IPS-20b (cell line): ENCODE measurements around the gene EIPR1.

ENCODE experiments used
- H3K27ac ChIP-seq: one replicate; pipeline ENCODE4 v1.5.1; 2013; ENCODE audit warnings: low read length
- H3K27me3 ChIP-seq: 2 replicates; pipeline ENCODE4 v1.6.1; 2013; ENCODE audit warnings: mild to moderate bottlenecking, low read length, inconsistent platforms; ENCODE audit not compliant: insufficient read depth
- H3K36me3 ChIP-seq: 2 replicates; pipeline ENCODE4 v1.6.1; 2013; ENCODE audit warnings: low read depth, mild to moderate bottlenecking, inconsistent platforms, low read length, moderate library complexity; ENCODE audit not compliant: insufficient read depth
- H3K4me1 ChIP-seq: 2 replicates; pipeline ENCODE4 v1.6.1; 2013; ENCODE audit warnings: mild to moderate bottlenecking, control low read depth, inconsistent platforms, low read length, moderate library complexity; ENCODE audit not compliant: insufficient read depth
- H3K4me3 ChIP-seq: 2 replicates; pipeline ENCODE4 v1.5.1; 2013; ENCODE audit warnings: mild to moderate bottlenecking, low read length, inconsistent platforms
- H3K9ac ChIP-seq: 2 replicates; pipeline ENCODE4 v1.6.1; 2013; ENCODE audit warnings: low read depth, mild to moderate bottlenecking, inconsistent platforms, low read length, moderate library complexity
- H3K9me3 ChIP-seq: 2 replicates; pipeline ENCODE4 v1.6.1; 2013; ENCODE audit warnings: mild to moderate bottlenecking, low read depth, low read length, inconsistent platforms; ENCODE audit not compliant: insufficient read depth

Gene EIPR1

DNA sequence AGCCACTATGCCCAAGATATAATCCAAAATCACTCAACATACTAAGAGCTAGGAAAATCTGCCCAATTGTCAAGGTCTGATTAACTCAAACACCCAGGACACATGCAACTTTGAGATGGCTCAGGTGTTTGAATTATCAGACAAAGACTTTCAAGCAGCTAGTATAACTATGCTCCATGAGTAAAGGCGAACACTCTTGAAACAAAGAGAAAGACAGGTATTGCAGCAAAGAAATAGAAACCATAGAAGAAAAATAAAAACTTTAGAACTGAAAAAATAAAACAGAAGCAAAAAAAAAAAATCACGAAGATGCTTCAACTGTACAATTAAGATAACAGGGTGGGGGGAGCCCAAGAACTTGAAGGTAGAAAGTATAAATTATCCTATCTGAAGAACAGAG lies 214.2 kb downstream of the EIPR1 start:
- no peak overlapping the region; the same call in 1 of the 2 replicates for H3K4me3 ChIP-seq
- H3K4me1 ChIP-seq: peaks cover 5% of the 10 kb centered on the region; the same call in 1 of the 2 replicates
- H3K9me3 ChIP-seq: peaks cover 15% of the 10 kb centered on the region
- no peak overlapping the region for H3K27ac ChIP-seq
- H3K9ac ChIP-seq: no peak overlapping the region
- H3K36me3 ChIP-seq: no peaks in the 10 kb centered on the region
- H3K27me3 ChIP-seq: no peaks in the 10 kb centered on the region

DNA sequence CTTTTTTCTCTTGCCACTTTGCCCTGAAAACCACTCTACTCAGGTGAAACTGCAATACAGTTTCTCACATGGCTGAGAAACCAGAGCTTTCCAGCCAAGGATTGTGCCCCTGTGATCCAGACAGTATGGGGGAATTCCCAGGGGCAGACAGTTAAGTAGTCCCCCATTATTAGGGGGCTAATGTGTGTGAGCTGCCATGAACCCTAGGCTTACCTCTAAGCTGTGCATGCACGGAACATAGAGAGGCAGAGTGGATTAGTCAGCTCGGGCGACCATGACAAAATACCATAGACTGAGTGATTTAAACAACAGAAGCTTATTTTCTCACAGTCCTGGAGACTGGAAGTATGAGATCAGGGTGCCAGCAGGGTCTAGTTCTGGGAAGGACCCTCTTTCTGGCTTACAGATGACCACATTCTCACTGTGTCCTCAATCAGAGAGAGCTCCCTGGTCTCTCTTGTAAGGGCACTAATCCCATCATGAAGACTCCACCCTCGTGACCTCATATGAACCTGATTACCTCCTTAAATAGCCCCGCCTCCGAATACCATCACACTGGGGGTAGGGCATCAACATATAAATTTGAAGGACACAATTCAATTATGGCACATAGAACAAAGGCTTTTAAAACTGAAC lies 215.1 kb downstream of the EIPR1 start:
- H3K4me3 ChIP-seq: no peak overlapping the region
- no peaks in the 10 kb centered on the region for H3K4me1 ChIP-seq
- peaks cover 15% of the 10 kb centered on the region for H3K9me3 ChIP-seq
- H3K27ac ChIP-seq: no peak overlapping the region
- no peaks in the 10 kb centered on the region for H3K27me3 ChIP-seq
- no peak overlapping the region for H3K9ac ChIP-seq
- no peaks in the 10 kb centered on the region for H3K36me3 ChIP-seq

DNA sequence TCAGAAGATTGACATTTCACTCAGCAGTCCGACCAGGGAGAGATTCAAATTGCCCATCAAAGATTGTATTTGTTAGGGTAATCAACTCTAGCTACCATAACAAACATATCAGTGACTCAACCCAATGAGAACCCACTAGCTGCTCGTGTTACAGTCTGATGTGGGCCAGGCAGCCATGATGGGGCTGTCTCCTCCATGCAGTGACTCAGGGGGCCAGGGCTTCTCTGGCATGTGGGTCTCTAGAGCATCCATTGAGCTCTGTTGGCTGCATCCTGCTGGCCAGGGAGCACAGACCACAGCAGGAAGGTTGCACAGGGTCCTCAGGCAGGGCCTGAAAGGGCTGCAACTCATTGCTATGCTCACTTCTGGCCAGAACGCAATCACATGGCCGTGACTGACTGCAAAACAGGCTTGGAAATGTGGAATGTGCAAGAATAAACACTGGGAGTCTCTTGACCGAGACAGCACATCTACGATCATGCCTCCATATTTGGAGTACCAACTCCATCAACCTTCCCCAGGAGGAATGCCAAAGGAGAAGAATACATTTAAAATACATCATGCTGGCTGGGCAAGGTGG lies 216.8 kb downstream of the EIPR1 start:
- Histone ChIP-seq H3K4me1 (no peaks in the 10 kb centered on the region), H3K27me3 (no peaks in the 10 kb centered on the region), H3K36me3 (no peaks in the 10 kb centered on the region), H3K9ac (no peak overlapping the region), H3K9me3 (peaks cover 15% of the 10 kb centered on the region), H3K27ac (no peak overlapping the region), H3K4me3 (no peak overlapping the region)

DNA sequence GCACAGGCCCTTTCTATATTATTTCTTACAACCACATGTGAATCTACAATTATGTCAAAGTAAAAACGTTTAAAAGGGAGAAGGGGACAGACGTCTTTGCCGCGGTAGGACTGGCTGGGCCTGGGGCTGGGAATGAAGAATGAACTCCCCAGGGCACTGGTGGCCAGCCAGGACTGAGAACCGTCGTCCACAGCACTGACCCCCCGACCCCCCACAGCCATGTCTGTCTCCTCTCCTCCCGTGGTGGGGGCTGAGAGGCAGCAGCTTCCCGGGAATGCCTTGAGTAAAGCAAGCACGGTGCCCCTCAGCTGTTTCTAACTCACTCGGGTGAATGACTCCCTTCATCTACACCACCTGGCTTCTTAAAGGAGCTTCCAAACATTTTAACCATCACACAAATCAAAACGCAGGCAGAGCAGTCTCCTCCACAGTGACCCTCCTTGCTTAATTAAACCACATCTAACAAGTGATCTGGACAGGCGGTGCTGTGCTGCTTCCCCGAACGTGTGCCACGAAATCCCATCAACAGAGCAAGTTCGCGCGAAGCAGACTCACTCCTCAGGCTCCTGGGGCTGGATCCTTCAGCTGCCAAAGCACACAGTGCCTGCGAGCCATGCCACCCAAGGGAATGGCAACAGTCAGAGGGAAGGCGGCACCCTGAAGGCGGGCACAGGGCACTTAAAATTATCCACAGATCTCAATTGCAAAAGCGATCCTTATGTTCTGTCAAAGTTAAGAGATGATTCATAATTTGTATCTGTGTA lies 217.7 kb downstream of the EIPR1 start:
- peaks cover 15% of the 10 kb centered on the region for H3K9me3 ChIP-seq
- H3K4me1 ChIP-seq: no peaks in the 10 kb centered on the region
- no peaks in the 10 kb centered on the region for H3K36me3 ChIP-seq
- no peaks in the 10 kb centered on the region for H3K27me3 ChIP-seq
- H3K9ac ChIP-seq: no peak overlapping the region
- H3K27ac ChIP-seq: no peak overlapping the region
- H3K4me3 ChIP-seq: no peak overlapping the region

DNA sequence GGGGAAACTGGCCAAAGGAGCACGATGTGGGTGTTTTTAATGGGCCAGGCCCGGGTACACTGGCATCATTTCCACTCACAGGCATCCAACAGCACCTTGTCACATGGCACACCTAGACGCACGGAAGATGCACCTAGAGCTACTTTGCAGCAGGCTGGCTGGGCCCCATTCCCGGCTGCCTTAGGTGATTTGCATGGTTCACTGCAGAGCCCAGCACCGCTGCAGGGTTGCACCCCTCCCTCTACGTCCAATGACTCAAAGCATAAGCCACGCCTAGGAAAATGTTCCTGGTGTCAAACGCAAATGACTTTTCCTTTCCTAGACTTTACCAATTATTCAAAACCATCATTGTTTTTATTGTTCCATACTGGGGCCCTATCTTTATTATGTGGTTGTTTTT lies 222.9 kb downstream of the EIPR1 start:
- Histone ChIP-seq H3K9ac (no peak overlapping the region), H3K4me1 (no peaks in the 10 kb centered on the region), H3K27me3 (no peaks in the 10 kb centered on the region), H3K4me3 (no peak overlapping the region), H3K27ac (no peak overlapping the region), H3K9me3 (no peaks in the 10 kb centered on the region), H3K36me3 (no peaks in the 10 kb centered on the region)

DNA sequence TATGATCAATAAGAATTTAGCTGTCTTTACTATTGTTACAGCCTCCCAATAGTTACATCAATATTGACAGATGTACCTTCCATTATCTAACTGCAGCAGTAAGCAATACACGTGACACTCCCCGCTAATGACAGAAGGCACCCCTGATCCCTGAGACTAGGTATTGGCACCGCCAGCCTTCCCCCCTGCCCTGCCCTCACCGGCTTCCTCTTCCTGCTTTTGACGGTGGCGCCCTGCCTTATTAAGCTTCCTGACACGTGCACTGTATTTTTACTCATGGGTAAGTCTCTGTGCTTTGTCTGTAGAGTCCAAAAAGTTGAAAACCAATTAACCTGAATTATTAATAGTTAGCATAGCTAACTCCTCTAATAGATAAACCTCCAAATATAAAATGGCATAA lies 223.5 kb downstream of the EIPR1 start:
- Histone ChIP-seq H3K9me3 (no peaks in the 10 kb centered on the region), H3K27me3 (no peaks in the 10 kb centered on the region), H3K4me1 (no peaks in the 10 kb centered on the region), H3K27ac (no peak overlapping the region), H3K9ac (no peak overlapping the region), H3K4me3 (no peak overlapping the region), H3K36me3 (no peaks in the 10 kb centered on the region)

DNA sequence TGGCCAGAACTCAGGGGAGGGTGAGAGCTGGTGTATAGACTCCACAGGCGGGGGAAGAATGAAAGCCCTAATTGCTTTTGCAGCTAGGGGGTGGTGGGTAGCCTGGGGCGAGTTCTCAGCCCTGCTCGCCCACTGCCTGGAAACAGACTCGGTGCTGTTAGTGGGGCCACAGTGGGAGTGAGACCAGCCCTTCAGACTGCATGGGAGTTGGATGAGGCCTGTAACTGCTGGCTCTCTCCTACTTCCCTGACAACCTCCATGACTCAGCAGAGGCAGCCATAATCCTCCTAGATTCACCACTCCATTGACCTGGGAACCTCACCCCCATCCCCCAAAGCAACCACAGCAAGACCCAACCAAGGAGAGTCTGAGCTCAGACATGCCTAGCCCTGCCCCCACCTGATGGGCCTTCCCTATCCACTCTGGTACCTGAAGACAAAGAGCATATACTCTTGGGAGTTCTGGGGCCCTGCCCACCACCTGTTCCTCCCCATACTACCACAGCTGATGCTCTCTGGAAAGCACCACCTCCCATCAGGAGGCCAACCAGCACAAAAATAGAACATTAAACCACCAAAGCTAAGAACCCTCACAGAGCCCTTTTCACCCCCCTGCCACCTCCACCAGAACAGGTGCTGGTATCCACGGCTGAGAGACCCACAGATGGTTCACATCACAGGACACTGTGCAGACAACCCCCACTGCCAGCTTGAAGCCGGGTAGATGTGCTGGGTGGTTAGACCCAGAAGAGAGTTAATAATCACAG lies 226.3 kb downstream of the EIPR1 start:
- no peak overlapping the region for H3K27ac ChIP-seq
- H3K4me3 ChIP-seq: no peak overlapping the region
- H3K4me1 ChIP-seq: no peaks in the 10 kb centered on the region
- no peak overlapping the region for H3K9ac ChIP-seq
- H3K36me3 ChIP-seq: no peaks in the 10 kb centered on the region
- H3K9me3 ChIP-seq: no peaks in the 10 kb centered on the region
- no peaks in the 10 kb centered on the region for H3K27me3 ChIP-seq

DNA sequence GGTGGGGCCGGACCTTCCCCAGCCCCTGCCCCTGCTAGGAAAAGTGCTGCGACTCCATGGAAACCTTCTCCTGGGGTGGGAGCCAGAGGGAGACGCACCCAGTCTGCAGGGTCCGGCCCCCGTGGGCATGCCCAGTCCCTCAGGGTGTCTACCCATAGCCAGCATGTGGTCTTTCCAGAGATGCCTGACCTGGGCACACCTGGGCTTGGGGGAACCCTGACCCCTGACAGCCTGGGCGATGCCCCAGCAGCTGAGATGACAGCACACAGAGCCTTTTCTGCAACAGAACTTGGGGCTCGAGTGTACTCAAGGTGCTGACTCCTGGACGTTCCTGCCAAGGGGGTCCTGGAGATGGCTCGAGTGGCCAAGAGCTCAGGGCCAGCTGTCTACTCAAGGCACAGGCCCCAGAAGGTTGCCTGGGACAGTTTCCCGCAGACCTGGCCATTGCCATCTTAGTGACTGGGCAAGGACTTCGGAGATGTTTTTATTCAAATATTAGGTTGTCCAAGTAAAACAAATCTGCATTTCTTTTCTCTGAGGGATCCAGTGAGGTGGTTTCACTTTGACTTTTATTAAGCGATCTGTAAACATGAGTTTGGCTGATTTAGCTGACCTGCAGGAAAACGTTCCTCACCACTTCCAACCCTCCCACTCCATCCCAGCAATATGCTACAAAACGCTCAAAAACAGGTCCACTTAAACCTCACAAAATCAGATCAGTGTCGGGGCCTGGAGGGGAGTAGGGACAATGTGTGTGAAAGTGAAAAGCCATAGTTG lies 228.0 kb downstream of the EIPR1 start:
- H3K27ac ChIP-seq: no peak overlapping the region
- H3K9ac ChIP-seq: no peak overlapping the region
- H3K9me3 ChIP-seq: no peaks in the 10 kb centered on the region
- H3K4me1 ChIP-seq: no peaks in the 10 kb centered on the region
- H3K27me3 ChIP-seq: no peaks in the 10 kb centered on the region
- H3K4me3 ChIP-seq: no peak overlapping the region
- H3K36me3 ChIP-seq: no peaks in the 10 kb centered on the region

DNA sequence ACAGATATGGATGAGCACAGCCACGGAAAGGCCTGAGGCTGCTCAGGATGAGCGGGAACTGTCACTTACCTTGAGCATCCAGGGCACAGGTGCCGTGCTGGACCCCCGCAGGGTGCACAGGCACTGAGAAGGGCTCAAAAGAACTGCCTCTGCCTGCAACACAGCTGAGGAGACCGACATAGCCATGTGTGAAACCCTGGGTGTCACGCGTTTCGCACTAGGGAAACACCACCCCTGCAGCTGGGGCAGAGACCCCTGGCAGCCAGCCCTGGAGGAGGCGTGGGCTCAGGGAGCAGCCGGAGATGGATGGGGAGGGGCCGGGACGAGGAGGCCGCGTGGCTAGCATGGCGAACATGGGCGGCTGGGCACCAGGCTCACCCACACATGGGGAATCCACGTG lies 228.9 kb downstream of the EIPR1 start:
- H3K27ac ChIP-seq: no peak overlapping the region
- no peaks in the 10 kb centered on the region for H3K36me3 ChIP-seq

DNA sequence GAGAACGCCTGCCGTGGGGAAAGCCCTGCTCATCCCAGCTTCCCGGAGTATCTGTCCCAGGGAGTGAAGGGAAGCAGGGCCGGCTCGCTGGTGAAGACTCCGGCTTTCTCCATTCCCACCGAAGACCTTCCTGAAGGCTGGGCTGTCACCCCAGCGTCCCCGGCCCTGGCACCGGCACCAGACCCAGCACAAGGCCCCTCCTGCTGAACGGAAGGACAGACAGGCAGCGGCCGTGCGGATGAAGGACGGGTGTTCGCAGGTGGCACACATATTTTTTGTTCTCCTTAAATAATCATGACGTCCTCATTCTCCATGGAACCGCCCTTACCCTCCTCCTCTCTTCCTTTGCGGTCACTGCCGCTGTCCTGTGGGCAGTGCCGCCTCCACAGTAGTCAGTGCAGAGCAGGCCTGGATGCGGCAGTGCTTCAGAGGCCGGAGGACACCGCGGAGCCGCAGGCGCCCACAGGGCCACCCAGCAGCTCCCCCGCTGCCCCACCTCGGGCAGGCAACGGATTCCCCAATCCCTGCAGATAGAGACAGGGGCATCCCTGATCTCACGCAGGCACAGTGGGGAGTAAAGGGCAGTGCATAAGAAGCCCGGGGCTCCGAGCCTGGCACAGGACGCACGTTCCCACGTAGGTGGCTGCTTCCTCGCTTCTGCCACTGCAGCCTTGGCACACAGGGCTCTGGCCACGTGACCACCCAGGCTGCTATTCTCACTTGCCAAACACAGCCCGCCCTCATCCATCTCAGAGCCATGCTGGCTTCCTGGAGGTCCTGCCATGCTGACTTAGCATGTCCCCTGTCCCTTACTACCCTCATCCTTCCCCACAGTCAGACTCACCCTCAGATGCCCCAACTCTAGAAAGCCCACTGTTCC lies 229.7 kb downstream of the EIPR1 start:
- Histone ChIP-seq H3K27ac (no peak overlapping the region), H3K36me3 (no peaks in the 10 kb centered on the region), H3K27me3 (no peaks in the 10 kb centered on the region), H3K4me3 (no peak overlapping the region), H3K4me1 (no peaks in the 10 kb centered on the region), H3K9ac (no peak overlapping the region), H3K9me3 (no peaks in the 10 kb centered on the region)

More for the DNA sequence above, 228.9 kb downstream of the EIPR1 start:
- no peaks in the 10 kb centered on the region for H3K27me3 ChIP-seq
- no peak overlapping the region for H3K4me3 ChIP-seq
- no peaks in the 10 kb centered on the region for H3K4me1 ChIP-seq
- no peak overlapping the region for H3K9ac ChIP-seq
- no peaks in the 10 kb centered on the region for H3K9me3 ChIP-seq
